Tibial nerve (tissue), 4 donors: ENCODE data around the gene CD40. TPM values are rescaled to one million over a fixed set of nuclear protein-coding genes. Genes with fewer than 3 reads are reported as not detected.

Source experiments
- DNase-seq, 2 donors: peaks; one replicate each; pipeline ENCODE4 v3.0.0-alpha.2; 2019; ENCODE audit warnings: low spot score in 2 of 2
- H3K27ac ChIP-seq, 4 donors: fragments of 200-600 bp; sonication (generic) in 3 of 4; one replicate each; pipeline ENCODE4 v1.5.1; 2017 to 2019; ENCODE audit warnings: mild to moderate bottlenecking in 1 of 4
- H3K27me3 ChIP-seq, 2 donors: fragments of 200-600 bp; sonication (generic) in 1 of 2; one replicate each; pipeline versions ENCODE4 v1.5.1 to v1.6.0; 2017 to 2019
- H3K36me3 ChIP-seq, 3 donors: fragments of 200-600 bp; sonication (generic); one replicate each; pipeline ENCODE4 v1.5.1; 2018 to 2019
- H3K4me1 ChIP-seq, 4 donors: fragments of 200-600 bp; sonication (generic) in 3 of 4; one replicate each; pipeline ENCODE4 v1.5.1; 2017 to 2019
- H3K4me3 ChIP-seq, 4 donors: fragments of 200-600 bp; sonication (generic) in 3 of 4; one replicate each; pipeline ENCODE4 v1.5.1; 2017 to 2019; ENCODE audit warnings: mild to moderate bottlenecking in 1 of 4, moderate library complexity in 1 of 4
- H3K9me3 ChIP-seq, 4 donors: fragments of 200-600 bp; sonication (generic) in 3 of 4; one replicate each; pipeline ENCODE4 v1.5.1; 2017 to 2019
- EP300 ChIP-seq, 2 donors: sonication (generic); formaldehyde crosslinking; IDR thresholded peaks; one replicate each; pipeline ENCODE4 v1.6.1; 2017; ENCODE audit warnings: antibody characterized with exemption in 2 of 2, mild to moderate bottlenecking in 1 of 2
- POLR2A ChIP-seq, 2 donors: fragments of 450-650 bp; IDR thresholded peaks; one replicate each; pipeline ENCODE4 v1.6.1; 2017; ENCODE audit warnings: antibody characterized with exemption in 2 of 2, mild to moderate bottlenecking in 2 of 2, moderate library complexity in 2 of 2
- WGBS, 2 donors: methylation state at CpG; one replicate each; pipeline ENCODE4 v1.1.5; 2018; 5-methylcytosine and 5-hydroxymethylcytosine counted together
- total RNA-seq, 4 donors: library from RNA; depleted of rRNA; stranded (reverse); fragments of >200 nt; gene quantifications; one replicate each; pipeline ENCODE4 v1.1.0, GENCODE V29; 2016
- TF ChIP-seq, protein P1 (sequence below), 5 experiments: fragments of 200-600 bp in 3 of 5; fragments of 450-650 bp in 2 of 5; sonication (generic) in 3 of 5; IDR thresholded peaks; one replicate each; pipeline ENCODE4 v1.5.1; 2016 to 2019; ENCODE audit warnings: antibody characterized with exemption in 5 of 5, mild to moderate bottlenecking in 3 of 5, moderate library complexity in 2 of 5

Gene CD40
- total RNA-seq, 4 donors from 2014 or later, result 18.0 to 32.8 (median 25.1) TPM

GRCh38 chr20:46130534-46130933 is 12.4 kb downstream of the CD40 start:
- no peak for DNase-seq
- no peak overlapping the region for H3K27ac ChIP-seq
- TF ChIP-seq, protein P1, sequence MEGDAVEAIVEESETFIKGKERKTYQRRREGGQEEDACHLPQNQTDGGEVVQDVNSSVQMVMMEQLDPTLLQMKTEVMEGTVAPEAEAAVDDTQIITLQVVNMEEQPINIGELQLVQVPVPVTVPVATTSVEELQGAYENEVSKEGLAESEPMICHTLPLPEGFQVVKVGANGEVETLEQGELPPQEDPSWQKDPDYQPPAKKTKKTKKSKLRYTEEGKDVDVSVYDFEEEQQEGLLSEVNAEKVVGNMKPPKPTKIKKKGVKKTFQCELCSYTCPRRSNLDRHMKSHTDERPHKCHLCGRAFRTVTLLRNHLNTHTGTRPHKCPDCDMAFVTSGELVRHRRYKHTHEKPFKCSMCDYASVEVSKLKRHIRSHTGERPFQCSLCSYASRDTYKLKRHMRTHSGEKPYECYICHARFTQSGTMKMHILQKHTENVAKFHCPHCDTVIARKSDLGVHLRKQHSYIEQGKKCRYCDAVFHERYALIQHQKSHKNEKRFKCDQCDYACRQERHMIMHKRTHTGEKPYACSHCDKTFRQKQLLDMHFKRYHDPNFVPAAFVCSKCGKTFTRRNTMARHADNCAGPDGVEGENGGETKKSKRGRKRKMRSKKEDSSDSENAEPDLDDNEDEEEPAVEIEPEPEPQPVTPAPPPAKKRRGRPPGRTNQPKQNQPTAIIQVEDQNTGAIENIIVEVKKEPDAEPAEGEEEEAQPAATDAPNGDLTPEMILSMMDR (IDR thresholded peaks at IDR 0.05), result no peak
- TF ChIP-seq POLR2A (IDR thresholded peaks at IDR 0.05) (no peak), EP300 (IDR thresholded peaks at IDR 0.05) (no peak)
- H3K4me1 ChIP-seq, result peaks cover 0 to 17% (median 9%) of the 10 kb centered on the region in 4 donors
- H3K9me3 ChIP-seq, result no peaks in the 10 kb centered on the region
- H3K4me3 ChIP-seq, result no peak overlapping the region
- peaks cover 0 to 6% of the 10 kb centered on the region in 2 donors for H3K27me3 ChIP-seq
- WGBS, 2 donors, result 61 to 66% methylated on average over 4 of the region's 4 CpGs
- H3K36me3 ChIP-seq, result peaks cover 0 to 11% (median 0%) of the 10 kb centered on the region in 3 donors

- H3K27me3 ChIP-seq, result peaks cover 0 to 9% of the 10 kb centered on the region in 2 donors
- DNase-seq, result no peak
- 24 to 25% methylated on average over 6 of the region's 6 CpGs for WGBS, 2 donors
Measured at GRCh38 chr20:46131396-46131795, 13.3 kb downstream of the CD40 start.

DNA sequence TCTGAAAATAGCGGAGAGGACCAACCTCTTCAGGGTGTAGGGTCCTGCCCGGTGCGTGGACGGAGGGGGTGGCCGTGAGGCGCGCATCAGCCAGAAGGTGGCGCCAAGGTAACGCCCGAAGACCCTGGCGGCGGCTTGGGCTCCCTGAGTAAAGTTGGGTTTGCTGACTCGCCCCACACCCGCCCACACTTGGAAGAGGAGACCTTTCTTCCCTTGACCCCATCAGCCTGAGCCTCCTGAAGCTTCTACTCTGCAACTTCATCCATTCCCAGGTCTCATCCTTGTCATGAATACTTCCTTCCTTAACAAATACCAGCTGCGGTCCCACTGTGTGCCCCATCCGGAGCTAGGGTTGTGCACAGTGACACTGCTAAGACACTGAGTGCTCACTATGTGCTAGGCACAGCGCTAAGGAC is 14.6 kb downstream of the CD40 start:
- H3K27me3 ChIP-seq, result peaks cover 0 to 21% of the 10 kb centered on the region in 2 donors
- 16 to 34% methylated on average over 7 to 14 of the region's 17 CpGs for WGBS, 2 donors

More at GRCh38 chr20:46131396-46131795, 13.3 kb downstream of the CD40 start:
- no peaks in the 10 kb centered on the region for H3K9me3 ChIP-seq
- H3K4me3 ChIP-seq, result no peak overlapping the region
- peaks cover 0 to 5% (median 0%) of the 10 kb centered on the region in 3 donors for H3K36me3 ChIP-seq
- H3K4me1 ChIP-seq, result peaks cover 0 to 17% (median 9%) of the 10 kb centered on the region in 4 donors
- H3K27ac ChIP-seq, result no peak overlapping the region
- TF ChIP-seq, protein P1 (IDR thresholded peaks at IDR 0.05), result no peak
- no peak for TF ChIP-seq EP300 (IDR thresholded peaks at IDR 0.05)
- no peak for TF ChIP-seq POLR2A (IDR thresholded peaks at IDR 0.05)

DNA sequence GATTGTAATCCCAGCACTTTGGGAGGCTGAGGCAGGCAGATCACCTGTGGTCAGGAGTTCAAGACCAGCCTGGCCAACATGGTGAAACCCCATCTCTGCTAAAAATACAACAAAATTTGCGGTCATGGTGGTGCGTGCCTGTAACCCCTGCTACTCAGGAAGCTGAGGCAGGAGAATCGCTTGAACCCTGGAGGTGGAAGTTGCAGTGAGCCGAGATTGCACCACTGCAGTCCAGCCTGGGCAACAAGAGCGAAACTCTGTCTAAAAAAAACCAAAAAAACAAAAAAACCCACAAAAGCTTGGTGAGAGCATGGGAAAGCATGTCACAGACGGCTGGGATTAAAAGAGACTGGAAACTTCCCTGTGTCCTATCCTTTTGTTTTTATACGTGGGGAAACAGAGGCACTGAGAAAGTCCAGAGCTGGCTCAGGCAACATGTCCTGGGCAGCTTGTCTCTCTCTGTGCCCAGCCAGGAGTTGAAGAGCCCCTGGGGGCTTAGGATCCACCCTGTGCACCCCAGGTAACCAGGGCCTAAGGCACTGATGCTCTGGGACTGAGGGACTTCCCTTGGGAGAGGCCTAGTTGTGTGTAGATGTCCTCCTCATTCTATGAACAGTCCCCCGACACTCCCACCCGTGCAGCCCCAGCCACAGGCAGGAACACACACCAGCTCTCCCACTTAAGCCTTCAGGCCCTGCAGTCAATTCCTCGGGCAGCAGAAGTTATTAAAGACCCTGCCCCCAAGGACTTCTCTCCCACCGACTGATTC is 16.0 kb downstream of the CD40 start:
- peaks cover 0 to 22% of the 10 kb centered on the region in 2 donors for H3K27me3 ChIP-seq
- no peak for DNase-seq
- no peak overlapping the region for H3K4me3 ChIP-seq
- no peaks in the 10 kb centered on the region for H3K36me3 ChIP-seq
- 71 to 73% methylated on average over 11 of the region's 11 CpGs for WGBS, 2 donors
- TF ChIP-seq EP300 (IDR thresholded peaks at IDR 0.05), result no peak
- TF ChIP-seq, protein P1 (IDR thresholded peaks at IDR 0.05), result no peak
- no peak for TF ChIP-seq POLR2A (IDR thresholded peaks at IDR 0.05)
- no peaks in the 10 kb centered on the region for H3K9me3 ChIP-seq
- peaks cover 0 to 17% (median 9%) of the 10 kb centered on the region in 4 donors for H3K4me1 ChIP-seq
- no peak overlapping the region for H3K27ac ChIP-seq

More for the DNA sequence above, 14.6 kb downstream of the CD40 start:
- Histone ChIP-seq H3K9me3 (no peaks in the 10 kb centered on the region), H3K4me1 (peaks cover 0 to 17% (median 9%) of the 10 kb centered on the region in 4 donors), H3K27ac (no peak overlapping the region), H3K36me3 (no peaks in the 10 kb centered on the region), H3K4me3 (no peak overlapping the region)
- DNase-seq, result peak; percentile 47 to 50
- TF ChIP-seq POLR2A (IDR thresholded peaks at IDR 0.05), result no peak
- no peak for TF ChIP-seq EP300 (IDR thresholded peaks at IDR 0.05)
- TF ChIP-seq, protein P1 (IDR thresholded peaks at IDR 0.05), result peak; percentile 66 to 89 (median 73)

- H3K27ac ChIP-seq, result no peak overlapping the region
- peaks cover 0 to 25% of the 10 kb centered on the region in 2 donors for H3K27me3 ChIP-seq
- H3K9me3 ChIP-seq, result no peaks in the 10 kb centered on the region
- H3K4me1 ChIP-seq, result peaks cover 0 to 19% (median 9%) of the 10 kb centered on the region in 4 donors
- no peak overlapping the region for H3K4me3 ChIP-seq
- no peak for DNase-seq
- no peaks in the 10 kb centered on the region for H3K36me3 ChIP-seq
- 74 to 83% methylated on average over 7 of the region's 7 CpGs for WGBS, 2 donors
- TF ChIP-seq EP300 (IDR thresholded peaks at IDR 0.05) (no peak), POLR2A (IDR thresholded peaks at IDR 0.05) (no peak)
- TF ChIP-seq, protein P1 (IDR thresholded peaks at IDR 0.05), result no peak
Measured at GRCh38 chr20:46134716-46135115, 16.6 kb downstream of the CD40 start.
